Upper lobe of left lung (tissue), 6 donors: ENCODE measurements around the gene POLG2. TPM values are rescaled to one million over a fixed set of nuclear protein-coding genes. Genes with fewer than 3 reads are reported as not detected.
A peak's percentile ranks its signal among the peaks of the same experiment; 100 is the strongest.

Experiments
- ATAC-seq, 2 donors: fragments of 200-7000 bp; cut with Tn5 transposase; one replicate each; pipeline ENCODE4 v1.9.1; 2022; ENCODE audit warnings: mild to moderate bottlenecking in 2 of 2, moderate library complexity in 2 of 2; ENCODE audit not compliant: low FRiP score in 2 of 2
- DNase-seq, 2 donors: peaks; one replicate each; pipeline ENCODE4 v3.0.0-alpha.2; 2019 to 2020
- H3K27ac ChIP-seq, 4 donors: fragments of 200-600 bp; sonication (generic); one replicate each; pipeline ENCODE4 v1.5.1; 2016 to 2019
- H3K27me3 ChIP-seq, 4 donors: fragments of 200-600 bp; sonication (generic); one replicate each; pipeline ENCODE4 v1.5.1; 2017 to 2019
- H3K36me3 ChIP-seq, 4 donors: fragments of 200-600 bp; sonication (generic); one replicate each; pipeline ENCODE4 v1.5.1; 2016 to 2019
- H3K4me1 ChIP-seq, 4 donors: fragments of 200-600 bp; sonication (generic); one replicate each; pipeline ENCODE4 v1.5.1; 2018 to 2019
- H3K4me3 ChIP-seq, 4 donors: fragments of 200-600 bp; sonication (generic); one replicate each; pipeline ENCODE4 v1.5.1; 2017 to 2019; ENCODE audit warnings: mild to moderate bottlenecking in 2 of 4, moderate library complexity in 1 of 4
- H3K9me3 ChIP-seq, 4 donors: fragments of 200-600 bp; sonication (generic); one replicate each; pipeline ENCODE4 v1.5.1; 2018 to 2019
- CTCF ChIP-seq, 6 experiments: fragments of 450-650 bp in 4 of 6; fragments of 200-600 bp in 2 of 6; sonication (generic) in 2 of 6; IDR thresholded peaks; one replicate each; pipeline ENCODE4 v1.5.1; 2016 to 2019; ENCODE audit warnings: antibody characterized with exemption in 6 of 6
- EP300 ChIP-seq, 4 donors: sonication (generic); formaldehyde crosslinking; IDR thresholded peaks; one replicate each; pipeline ENCODE4 v1.5.1; 2017; ENCODE audit warnings: antibody characterized with exemption in 4 of 4, control low read depth in 2 of 4
- POLR2A ChIP-seq, 4 donors: fragments of 450-650 bp; IDR thresholded peaks; one replicate each; pipeline ENCODE4 v1.5.1; 2016 to 2017; ENCODE audit warnings: antibody characterized with exemption in 4 of 4, mild to moderate bottlenecking in 2 of 4
- POLR2AphosphoS5 ChIP-seq, 2 donors: sonication (generic); formaldehyde crosslinking; IDR thresholded peaks; one replicate each; pipeline ENCODE4 v1.5.1; 2017; ENCODE audit warnings: antibody characterized with exemption in 2 of 2
- WGBS, 2 donors: methylation state at CpG; one replicate each; pipeline ENCODE4 v1.1.5; 2017 to 2018; 5-methylcytosine and 5-hydroxymethylcytosine counted together
- total RNA-seq, 6 donors: library from RNA; depleted of rRNA in 4 of 6; stranded (reverse); fragments of >200 nt in 4 of 6; gene quantifications; one replicate each; pipeline versions ENCODE4 v1.1.0 to v1.2.1, GENCODE V29; 2016 to 2021
- donor health status: DM: no; HTN: no; CAD: no; lungs with moderate emphysema.
- donor health status: DM: no; HTN: yes; CAD: no; lungs with severe emphysema.

Gene POLG2
- total RNA-seq, 6 donors from 2014 or later = 4.1 to 25.2 (median 12.6) TPM

- Histone ChIP-seq H3K27ac (peak overlapping the region; percentile 99 to 100 (median 100)), H3K9me3 (no peaks in the 10 kb centered on the region), H3K4me3 (peak overlapping the region; percentile 66 to 85 (median 78)), H3K4me1 (peaks cover 48 to 67% (median 57%) of the 10 kb centered on the region in 4 donors), H3K27me3 (no peaks in the 10 kb centered on the region), H3K36me3 (peaks cover 45 to 55% (median 51%) of the 10 kb centered on the region in 4 donors)
- TF ChIP-seq POLR2A (IDR thresholded peaks at IDR 0.05) (no peak), POLR2AphosphoS5 (IDR thresholded peaks at IDR 0.05) (no peak)
- WGBS, 2 donors = 1 to 2% methylated on average over 13 of the region's 13 CpGs
- DNase-seq (no peak), ATAC-seq (no peak)
These were observed 8.0 kb upstream of the POLG2 start for GRCh38 chr17:64504769-64505339.

- Histone ChIP-seq H3K27me3 (no peaks in the 10 kb centered on the region), H3K4me3 (peak overlapping the region; percentile 66 to 85 (median 78)), H3K9me3 (no peaks in the 10 kb centered on the region), H3K27ac (peak overlapping the region; percentile 99 to 100 (median 100)), H3K36me3 (peaks cover 47 to 59% (median 57%) of the 10 kb centered on the region in 4 donors), H3K4me1 (peaks cover 46 to 64% (median 57%) of the 10 kb centered on the region in 4 donors)
- TF ChIP-seq POLR2A (IDR thresholded peaks at IDR 0.05) = no peak
- DNase-seq (no peak), ATAC-seq (no peak)
- 25 to 28% methylated on average over 7 of the region's 7 CpGs for WGBS, 2 donors
These were observed 7.2 kb upstream of the POLG2 start for GRCh38 chr17:64503821-64504768.

- no peak for DNase-seq
- H3K4me1 ChIP-seq = peaks cover 41 to 63% (median 52%) of the 10 kb centered on the region in 4 donors
- H3K27me3 ChIP-seq = no peaks in the 10 kb centered on the region
- TF ChIP-seq POLR2A (IDR thresholded peaks at IDR 0.05) (no peak), CTCF (IDR thresholded peaks at IDR 0.05) (no peak), EP300 (IDR thresholded peaks at IDR 0.05) (no peak), POLR2AphosphoS5 (IDR thresholded peaks at IDR 0.05) (no peak)
- H3K27ac ChIP-seq = peak overlapping the region in 2 of 4 donors; percentile 4 to 7
- ATAC-seq = no peak
- WGBS, 2 donors = 71 to 76% methylated on average over 5 of the region's 5 CpGs
- peaks cover 55 to 67% (median 62%) of the 10 kb centered on the region in 4 donors for H3K36me3 ChIP-seq
- H3K4me3 ChIP-seq = peak overlapping the region in 1 of 4 donors; percentile 66
- H3K9me3 ChIP-seq = no peaks in the 10 kb centered on the region
These were observed 6.5 kb upstream of the POLG2 start for GRCh38 chr17:64503341-64503740.

GRCh38 chr17:64502809-64503208 lies 6.0 kb upstream of the POLG2 start:
- TF ChIP-seq EP300 (IDR thresholded peaks at IDR 0.05) = no peak
- no peak for TF ChIP-seq POLR2A (IDR thresholded peaks at IDR 0.05)
- no peak for TF ChIP-seq POLR2AphosphoS5 (IDR thresholded peaks at IDR 0.05)
- no peak for TF ChIP-seq CTCF (IDR thresholded peaks at IDR 0.05)
- DNase-seq (no peak), ATAC-seq (no peak)
- Histone ChIP-seq H3K27ac (peak overlapping the region in 2 of 4 donors; percentile 7 to 15), H3K27me3 (no peaks in the 10 kb centered on the region), H3K9me3 (no peaks in the 10 kb centered on the region), H3K4me1 (peaks cover 41 to 63% (median 51%) of the 10 kb centered on the region in 4 donors), H3K4me3 (peak overlapping the region in 1 of 4 donors; percentile 66), H3K36me3 (peaks cover 55 to 72% (median 66%) of the 10 kb centered on the region in 4 donors)
- WGBS, 2 donors = 68 to 76% methylated on average over 2 of the region's 2 CpGs

- TF ChIP-seq EP300 (IDR thresholded peaks at IDR 0.05) = no peak
- TF ChIP-seq CTCF (IDR thresholded peaks at IDR 0.05) = no peak
- no peak for TF ChIP-seq POLR2A (IDR thresholded peaks at IDR 0.05)
- no peak for TF ChIP-seq POLR2AphosphoS5 (IDR thresholded peaks at IDR 0.05)
- ATAC-seq (no peak), DNase-seq (no peak)
- Histone ChIP-seq H3K27ac (peak overlapping the region in 1 of 4 donors; percentile 15), H3K36me3 (peaks cover 55 to 78% (median 67%) of the 10 kb centered on the region in 4 donors), H3K4me3 (peak overlapping the region in 1 of 4 donors; percentile 66), H3K9me3 (no peaks in the 10 kb centered on the region), H3K27me3 (no peaks in the 10 kb centered on the region), H3K4me1 (peaks cover 44 to 68% (median 56%) of the 10 kb centered on the region in 4 donors)
- WGBS, 2 donors = 66 to 76% methylated on average over 3 of the region's 3 CpGs
These were observed 5.2 kb upstream of the POLG2 start for GRCh38 chr17:64502021-64502420.
